CD4-positive, alpha-beta T cell treated with Interleukin-4 for 4 hours (primary cell): ENCODE data around the gene DENND5A.
A peak's percentile ranks its signal among the peaks of the same experiment; 100 is the strongest.
"Not testable (repeated sequence)": the region's sequence is repeated elsewhere in the genome, so short reads cannot be mapped to it uniquely, and the experiment has no call there.

Experiments used
- DNase-seq: peaks from one replicate; pipeline ENCODE4 v3.0.0-alpha.2; 2020

The DENND5A gene

GRCh38 chr11:9264316-9265210 is 587 bp downstream of the DENND5A start:
- peak; percentile 48 for DNase-seq

DNA sequence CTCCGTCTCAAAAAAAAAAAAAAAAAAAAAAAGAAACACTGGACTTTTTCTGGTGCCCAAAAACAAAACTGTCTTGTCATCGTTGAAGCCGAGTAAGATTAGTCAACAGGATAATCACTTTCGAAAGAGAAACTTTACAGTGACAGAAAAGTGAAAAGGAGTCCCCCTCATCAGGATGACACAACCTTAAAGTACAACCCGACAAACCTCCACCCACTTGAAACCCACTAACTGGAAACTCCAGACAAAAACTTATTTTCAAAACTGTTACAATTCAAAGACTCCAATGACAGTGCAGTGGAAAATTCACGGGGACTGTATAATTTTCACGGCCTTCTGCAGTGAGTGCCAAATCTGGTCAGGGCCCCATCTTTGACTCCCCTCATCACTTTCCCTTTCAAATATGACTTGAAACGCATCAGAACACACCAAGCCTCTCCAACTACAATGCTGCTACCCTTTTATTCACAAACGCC is 1.3 kb downstream of the DENND5A start:
- DNase-seq, result peak; percentile 64

DNA sequence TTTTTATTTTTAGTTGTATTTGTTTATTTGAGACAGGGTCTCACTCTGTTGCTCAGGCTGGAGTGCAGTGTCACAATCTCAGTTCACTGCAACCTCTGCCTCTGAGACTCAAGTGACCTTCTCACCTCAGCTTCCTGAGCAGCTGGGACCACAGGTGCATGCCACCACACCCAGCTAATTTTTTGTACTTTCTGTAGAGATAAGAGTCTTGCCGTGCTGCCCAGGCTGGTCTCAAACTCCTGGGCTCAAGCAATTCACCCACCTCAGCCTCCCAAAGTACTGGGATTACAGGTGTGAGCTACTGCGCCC is 4.4 kb downstream of the DENND5A start:
- DNase-seq, result peak; percentile 20

- DNase-seq, result no peak
Observed at GRCh38 chr11:9259981-9260837, 4.9 kb downstream of the DENND5A start.

- not testable (repeated sequence) for DNase-seq
Observed at GRCh38 chr11:9258279-9258678, 6.9 kb downstream of the DENND5A start.

GRCh38 chr11:9254416-9254815 is 10.7 kb downstream of the DENND5A start:
- no peak for DNase-seq

GRCh38 chr11:9253086-9253485 is 12.1 kb downstream of the DENND5A start:
- DNase-seq, result no peak

DNA sequence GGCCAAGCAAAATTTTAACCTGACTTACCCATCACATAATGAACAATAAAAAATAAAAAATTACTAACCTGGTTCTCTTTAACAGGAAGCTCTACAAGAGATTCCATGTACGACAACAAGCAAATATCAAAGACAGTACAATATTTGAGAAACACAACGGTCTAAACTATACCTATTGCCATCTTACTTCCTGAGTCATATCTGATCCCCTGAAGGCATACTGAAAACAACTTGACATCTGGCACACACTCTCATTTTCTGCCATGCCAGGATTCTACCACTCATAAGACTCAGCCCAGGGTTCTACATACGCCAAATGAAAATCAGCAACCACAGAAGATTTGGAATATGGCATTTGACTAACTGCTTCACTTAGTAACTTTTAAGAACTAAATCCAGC is 13.8 kb downstream of the DENND5A start:
- DNase-seq, result peak; percentile 8

GRCh38 chr11:9250139-9250582 is 15.0 kb downstream of the DENND5A start:
- peak; percentile 61 for DNase-seq

DNA sequence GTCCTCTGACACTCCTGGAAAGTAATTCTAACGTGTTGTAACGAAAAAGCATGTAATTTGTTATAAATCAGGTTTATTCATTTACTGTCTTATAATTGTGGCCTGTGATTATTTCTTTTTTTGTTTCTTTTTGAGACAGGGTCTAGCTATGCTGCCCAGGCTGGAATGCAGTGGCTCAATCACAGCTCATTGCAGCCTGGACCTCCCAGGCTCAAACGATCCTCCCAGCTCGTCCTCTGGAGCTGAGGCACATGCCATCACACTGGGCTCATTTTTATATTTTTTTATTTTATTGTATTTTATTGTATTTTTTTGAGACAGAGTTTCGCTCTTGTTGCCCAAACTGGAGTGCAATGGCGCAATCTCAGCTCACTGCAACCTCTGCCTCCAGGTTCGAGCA is 15.9 kb downstream of the DENND5A start:
- DNase-seq, result no peak

GRCh38 chr11:9247863-9248262 is 17.3 kb downstream of the DENND5A start:
- DNase-seq, result no peak

GRCh38 chr11:9236242-9236641 is 28.9 kb downstream of the DENND5A start:
- DNase-seq, result not testable (repeated sequence)

DNA sequence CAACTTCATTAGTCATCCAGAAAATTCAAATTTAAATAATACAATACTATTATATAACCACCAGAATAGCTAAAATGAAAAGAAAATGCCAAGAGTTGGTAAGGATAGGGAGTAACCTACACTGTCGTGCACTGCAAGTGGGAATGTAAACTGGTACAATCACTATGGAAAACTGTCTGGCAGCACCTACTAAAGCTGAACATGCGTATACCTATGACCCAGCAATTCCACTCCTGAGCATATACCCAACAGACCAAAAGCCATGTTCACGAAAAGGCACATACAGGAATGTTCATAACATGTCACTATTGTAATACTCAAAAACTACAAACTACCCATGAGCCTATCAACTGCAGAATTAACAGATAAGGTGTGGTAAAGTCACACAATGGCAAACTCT is 32.7 kb downstream of the DENND5A start:
- DNase-seq, result no peak

- no peak for DNase-seq
Observed at GRCh38 chr11:9231848-9232177, 33.3 kb downstream of the DENND5A start.

DNA sequence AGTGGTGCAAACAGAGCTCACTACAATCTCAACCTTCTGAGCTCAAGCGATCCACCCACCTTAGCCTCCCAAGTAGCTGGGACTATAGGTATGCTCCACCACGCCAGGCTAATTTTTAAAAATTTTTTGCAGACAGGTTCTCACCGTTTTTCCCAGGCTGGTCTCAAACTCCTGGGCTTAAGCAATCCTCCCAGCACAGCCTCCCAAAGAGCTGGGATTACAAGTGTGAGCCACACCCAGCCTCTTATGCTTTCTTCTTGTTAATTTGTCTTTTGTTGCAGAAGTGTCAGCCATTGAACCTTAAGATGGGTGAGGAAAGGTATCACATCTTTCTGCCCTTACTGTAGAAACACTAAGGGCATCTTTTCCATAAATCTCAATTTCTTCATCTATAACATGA is 34.9 kb downstream of the DENND5A start:
- DNase-seq, result no peak

- no peak for DNase-seq
Observed at GRCh38 chr11:9228091-9228490, 37.1 kb downstream of the DENND5A start.

GRCh38 chr11:9225748-9226298 is 39.3 kb downstream of the DENND5A start:
- DNase-seq, result no peak

- DNase-seq, result no peak
Observed at GRCh38 chr11:9222654-9223053, 42.5 kb downstream of the DENND5A start.

GRCh38 chr11:9220853-9221252 is 44.3 kb downstream of the DENND5A start:
- DNase-seq, result not testable (repeated sequence)

GRCh38 chr11:9219572-9219971 is 45.6 kb downstream of the DENND5A start:
- no peak for DNase-seq

DNA sequence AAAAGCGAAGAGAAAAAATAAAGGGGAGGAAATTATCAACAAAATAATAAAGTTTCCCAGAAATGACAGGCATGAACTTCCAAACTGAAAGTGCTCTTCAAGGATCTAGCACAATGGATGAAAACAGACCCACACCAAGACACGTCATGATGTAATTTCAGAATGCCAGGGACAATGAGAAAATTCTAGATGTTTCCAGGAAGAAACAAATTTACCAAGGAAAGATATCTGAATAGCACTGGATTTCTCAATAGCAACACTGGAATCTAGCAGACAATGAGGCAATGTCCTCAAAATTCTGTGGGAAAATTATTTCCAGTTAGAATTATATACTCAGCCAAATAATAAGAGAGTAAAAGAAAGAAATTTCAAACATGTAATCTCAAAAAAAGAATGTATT is 46.0 kb downstream of the DENND5A start:
- no peak for DNase-seq

DNA sequence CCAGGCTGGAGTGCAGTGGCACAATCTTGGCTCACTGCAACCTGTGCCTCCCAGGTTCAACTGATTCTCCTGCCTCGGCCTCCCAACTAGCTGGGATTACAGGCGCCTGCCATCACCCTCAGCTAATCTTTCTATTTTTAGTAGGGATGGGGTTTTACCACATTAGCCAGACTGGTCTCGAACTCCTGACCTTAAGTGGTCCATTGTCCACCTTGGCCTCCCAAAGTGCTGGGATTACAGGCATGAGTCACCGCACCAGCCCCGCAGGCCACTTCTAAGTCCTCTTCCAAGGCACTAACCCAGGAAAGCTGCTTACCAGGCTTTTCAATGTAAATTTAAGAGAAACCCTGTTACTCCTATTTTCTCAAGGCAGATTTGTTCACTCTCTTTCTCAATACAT is 50.4 kb downstream of the DENND5A start:
- no peak for DNase-seq

DNA sequence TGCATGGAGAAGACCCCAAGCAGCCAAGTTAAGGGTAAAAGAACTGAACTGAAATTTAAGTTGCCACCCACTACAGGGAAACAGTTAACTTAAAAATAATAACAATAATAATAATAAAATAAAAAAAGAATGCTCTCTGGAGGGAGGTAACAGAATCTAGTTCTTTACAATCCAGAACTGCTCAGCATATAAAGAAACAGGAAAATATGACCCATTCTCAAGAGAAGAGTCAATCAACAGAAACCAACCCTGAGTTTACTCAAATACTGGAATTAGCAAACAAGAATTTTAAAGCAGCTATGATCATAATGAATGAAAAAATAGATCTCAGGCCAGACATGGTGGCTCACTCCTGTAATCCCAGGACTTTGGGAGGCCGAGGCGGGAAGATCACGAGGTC is 53.8 kb downstream of the DENND5A start:
- no peak for DNase-seq

DNA sequence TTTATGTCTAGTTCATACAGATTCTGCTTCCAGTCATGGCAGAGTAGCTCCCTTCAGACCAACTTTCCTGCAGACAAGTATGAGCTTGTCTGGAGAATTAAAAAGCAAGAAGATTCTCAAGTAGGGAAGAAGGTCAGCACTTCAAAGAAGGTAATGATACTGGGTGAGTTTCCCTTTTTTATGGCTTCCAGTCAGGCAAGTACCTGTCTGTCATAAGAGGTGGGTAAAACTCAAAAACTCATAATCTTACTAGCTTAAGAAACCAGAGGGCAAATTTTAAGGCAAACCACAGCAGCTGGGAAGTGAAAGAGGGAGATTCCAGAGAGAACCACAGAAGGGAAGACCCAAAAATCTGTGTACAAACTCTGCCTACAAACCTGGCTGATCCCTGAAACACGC is 54.2 kb downstream of the DENND5A start:
- no peak for DNase-seq
